Stimulated activated CD4-positive, alpha-beta T cell treated with anti-CD3 and anti-CD28 coated beads, Interleukin-12 subunit alpha, Interleukin-12 subunit beta, amount 100 ng/mL, for 48 hours (primary cell): ENCODE data around the gene POLA1.

Source experiments
- DNase-seq, 3 donors: peaks; one replicate each; pipeline ENCODE4 v3.0.0-alpha.2; 2020; ENCODE audit warnings: low read depth in 2 of 3, low spot score in 1 of 3

Gene POLA1

GRCh38 chrX:25020391-25020904, 326.7 kb downstream of the POLA1 start:
- DNase-seq, result no peak

DNA sequence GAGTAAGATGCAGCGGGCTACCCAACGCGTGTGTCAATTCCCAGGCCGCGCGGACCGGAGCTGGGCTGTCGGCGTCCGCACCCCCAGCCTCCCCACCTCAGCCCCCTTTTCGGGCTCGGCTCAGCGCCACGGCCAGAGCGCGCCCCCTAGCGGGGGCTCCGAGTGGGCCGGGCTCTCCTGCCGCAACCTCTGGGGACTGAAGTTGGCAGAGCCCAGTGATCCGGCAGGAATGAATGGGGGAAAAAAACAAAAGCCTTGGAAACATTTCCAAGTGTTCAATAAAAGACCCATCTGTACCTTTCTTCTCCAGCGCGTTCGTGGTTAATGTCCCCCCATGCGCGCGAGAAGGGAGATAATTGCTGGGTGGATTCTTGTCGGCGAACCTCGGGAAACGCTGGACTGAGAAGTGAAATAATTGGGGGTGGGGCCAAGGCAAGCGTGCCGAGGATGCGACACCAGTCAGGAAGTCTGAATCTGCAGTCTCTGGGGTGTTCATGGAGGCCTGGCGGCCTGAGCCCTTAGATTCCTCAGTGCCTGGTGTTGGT, 327.3 kb downstream of the POLA1 start:
- DNase-seq, result no peak

DNA sequence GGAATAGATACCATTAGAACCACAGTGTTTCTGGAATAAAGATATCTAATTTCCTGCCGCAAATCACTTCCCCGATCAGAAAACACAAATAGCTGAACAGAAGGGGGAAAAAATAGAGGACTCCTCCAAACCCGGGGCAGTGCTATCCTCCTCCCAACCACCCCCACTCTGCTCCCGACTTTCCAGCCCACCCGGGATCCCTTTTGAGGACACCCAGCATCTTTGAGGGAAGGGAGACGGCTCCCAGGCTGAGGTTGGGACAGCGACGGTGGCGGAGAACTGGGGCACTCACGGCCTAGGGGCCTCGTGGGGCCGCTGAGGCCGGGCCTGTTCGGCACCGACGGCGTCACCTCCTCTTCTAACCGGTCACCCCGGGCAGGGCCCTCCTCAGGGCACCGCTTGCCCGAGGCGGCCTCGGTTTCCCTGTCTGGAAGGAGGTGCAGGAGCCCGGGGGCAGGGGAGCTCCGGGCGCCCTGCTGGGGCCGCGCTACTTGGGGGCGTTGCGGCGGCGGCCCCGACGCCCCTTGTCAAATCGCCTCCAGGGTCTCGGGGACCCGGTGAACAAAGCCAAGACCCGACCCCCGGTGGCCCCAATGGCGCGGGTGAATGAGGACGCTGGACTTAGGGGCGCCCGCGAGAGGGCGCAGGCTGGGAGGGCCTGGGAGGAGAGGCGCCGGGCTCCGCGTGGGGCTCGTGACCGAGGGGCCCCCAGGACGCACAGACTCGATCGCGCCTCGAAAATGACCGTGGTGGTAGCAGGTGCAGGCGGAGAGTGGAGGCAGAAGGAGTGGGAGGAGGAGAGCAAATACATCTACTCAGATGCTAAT, 329.0 kb downstream of the POLA1 start:
- DNase-seq, result no peak

- no peak for DNase-seq
Observed at GRCh38 chrX:25023908-25024307, 330.2 kb downstream of the POLA1 start.

GRCh38 chrX:25025615-25026014, 331.9 kb downstream of the POLA1 start:
- DNase-seq, result no peak

GRCh38 chrX:25026576-25026975, 332.9 kb downstream of the POLA1 start:
- no peak for DNase-seq

DNA sequence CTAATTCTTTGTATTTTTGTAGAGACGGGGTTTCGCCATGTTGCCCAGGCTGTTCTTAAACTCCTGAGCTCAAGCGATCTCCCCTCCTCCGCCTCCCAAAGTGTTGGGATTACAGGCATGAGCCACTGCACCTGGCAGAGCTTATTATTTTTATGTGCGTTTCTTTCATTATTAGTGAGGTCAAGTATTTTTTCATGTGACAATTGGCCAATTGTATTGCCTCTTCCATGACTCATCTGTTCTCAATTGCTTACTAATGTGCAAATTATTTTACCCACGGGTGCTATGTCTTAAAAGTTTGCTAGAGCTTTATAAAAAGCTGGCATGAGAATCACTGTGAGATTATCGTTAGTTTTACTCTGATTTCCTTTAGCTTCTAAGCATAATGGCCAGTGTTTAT, 335.0 kb downstream of the POLA1 start:
- DNase-seq, result no peak

GRCh38 chrX:25029288-25029825, 335.6 kb downstream of the POLA1 start:
- DNase-seq, result no peak

DNA sequence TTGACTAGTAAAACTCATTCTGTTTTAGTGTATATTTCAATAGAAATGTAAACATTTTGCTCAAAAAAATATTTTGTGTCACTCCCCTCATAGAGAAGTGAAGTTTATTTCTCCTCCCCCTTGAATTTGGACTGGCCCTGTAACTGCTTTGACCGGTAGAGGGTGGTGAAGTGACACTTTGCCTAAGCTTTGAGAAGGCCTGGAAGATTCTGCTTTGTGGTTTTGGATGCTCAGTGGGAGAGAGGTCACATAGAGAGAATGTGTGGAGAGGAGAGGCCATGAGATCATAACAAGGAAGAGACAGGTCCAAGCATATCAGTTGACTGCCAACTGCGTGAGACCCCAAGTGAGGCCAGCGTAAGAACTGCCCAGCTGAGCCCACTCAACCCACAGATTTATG, 341.2 kb downstream of the POLA1 start:
- no peak for DNase-seq

DNA sequence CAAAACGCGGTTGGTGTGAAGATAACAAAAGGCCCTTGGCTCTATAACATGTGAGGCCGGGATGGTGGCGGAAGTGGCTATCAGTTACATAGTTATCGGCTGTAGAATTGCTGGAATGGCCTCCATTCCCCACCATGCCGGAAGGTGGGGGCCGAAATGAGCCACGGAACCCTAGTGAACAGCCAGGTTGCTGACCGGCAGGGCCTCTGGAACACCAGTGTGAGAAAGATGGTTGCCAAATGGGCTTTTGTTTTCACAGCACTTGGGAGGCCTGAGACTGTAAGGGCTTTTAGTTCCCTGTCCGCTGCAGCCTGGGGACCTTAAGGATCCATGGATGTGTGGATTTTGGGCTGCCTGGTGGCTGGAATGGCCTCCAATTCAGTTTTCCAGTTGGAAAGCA, 345.3 kb downstream of the POLA1 start:
- no peak for DNase-seq

DNA sequence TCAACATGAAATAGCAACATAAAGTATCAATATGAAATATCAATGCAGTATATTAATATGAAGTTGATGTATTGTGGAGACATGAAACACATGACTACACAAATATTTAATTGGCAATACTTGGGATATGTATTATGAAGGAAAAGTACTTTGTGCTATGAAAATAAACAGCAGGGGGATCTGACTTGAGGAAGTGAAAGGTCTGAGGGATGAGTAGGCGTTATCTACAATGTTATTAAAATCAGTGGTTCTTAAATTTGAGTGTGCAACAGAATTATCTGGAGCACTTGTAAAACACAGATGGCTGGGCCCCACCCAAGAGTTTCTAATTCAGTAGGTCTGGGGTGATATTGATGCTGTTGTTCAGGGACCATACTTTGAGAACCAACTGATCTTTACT, 349.5 kb downstream of the POLA1 start:
- DNase-seq, result no peak
